ENCODE results near the gene TFR2. TPM values are rescaled to one million over a fixed set of nuclear protein-coding genes. Genes with fewer than 3 reads are reported as not detected.

TFR2 gene
- total RNA-seq, 1 experiment from 2014 or later = 9.1 TPM

GRCh38 chr7:100580466-100581283, 60.7 kb downstream of the TFR2 start:
- DNase-seq (ENCODE audit: low read depth, low spot score) (no peak), ATAC-seq (no peak)
- no TSS peak for BruUV-seq (replicated peaks)
- peaks cover 12% of the 10 kb centered on the region for H3K4me1 ChIP-seq (ENCODE audit: control insufficient read depth, insufficient read depth, low read length)
- peaks cover 9% of the 10 kb centered on the region; the same call in 1 of the 2 replicates for H3K36me3 ChIP-seq (ENCODE audit: control insufficient read depth, insufficient read depth, low read length)
- ChIA-PET CTCF (no interaction called here), POLR2A (no interaction called here)
- in situ Hi-C loops (cut with HindIII; ENCODE audit: low pct_unique_long_range_greater_than_20kb, low sequenced_read_pairs) = no loop called here
- no peak overlapping the region for H3K27ac ChIP-seq (ENCODE audit: low read length)
- intact Hi-C loops (cut with micrococcal nuclease; ENCODE audit: unreplicated experiment) = no loop called here
- TF ChIP-seq POLR2AphosphoS5 (IDR thresholded peaks at IDR 0.05; ENCODE audit: low read depth, low read length) (no peak), CTCF (IDR thresholded peaks at IDR 0.05) (no peak), REST (IDR thresholded peaks at IDR 0.05; ENCODE audit: insufficient read depth in 1 of 2, low read depth in 2 of 2, low read length in 1 of 2) (no peak), SIN3A (IDR thresholded peaks at IDR 0.05; ENCODE audit: borderline replicate concordance, insufficient read depth, low read depth, low read length) (no peak), TCF7L2 (IDR thresholded peaks at IDR 0.05; ENCODE audit: low read depth, low read length) (no peak)
- no peak overlapping the region for H3K4me3 ChIP-seq (ENCODE audit: low read depth in 2 of 2, low read length in 2 of 2)
- H3K9me3 ChIP-seq (ENCODE audit: control insufficient read depth, insufficient read depth, low read depth, low read length) = no peaks in the 10 kb centered on the region
- no peaks in the 10 kb centered on the region for H3K27me3 ChIP-seq (ENCODE audit: control insufficient read depth, insufficient read depth, low read length)

- peaks cover 9% of the 10 kb centered on the region; the same call in 1 of the 2 replicates for H3K36me3 ChIP-seq (ENCODE audit: control insufficient read depth, insufficient read depth, low read length)
- peaks cover under 1% of the 10 kb centered on the region; the same call in 1 of the 2 replicates for H3K4me1 ChIP-seq (ENCODE audit: control insufficient read depth, insufficient read depth, low read length)
- BruUV-seq (replicated peaks) = no TSS peak
- CTCF ChIA-PET = interaction anchor here (0.7 kb wide), 1 partner anchor 10 kb away, joined by 7 read pairs; no protein-coding TSS in a partner anchor
- no peaks in the 10 kb centered on the region for H3K9me3 ChIP-seq (ENCODE audit: control insufficient read depth, insufficient read depth, low read depth, low read length)
- H3K4me3 ChIP-seq (ENCODE audit: low read depth in 2 of 2, low read length in 2 of 2) = no peak overlapping the region
- in situ Hi-C loops (cut with HindIII; ENCODE audit: low pct_unique_long_range_greater_than_20kb, low sequenced_read_pairs) (no loop called here), intact Hi-C loops (cut with micrococcal nuclease; ENCODE audit: unreplicated experiment) (no loop called here)
- no peak for DNase-seq (ENCODE audit: low read depth, low spot score)
- no peak for ATAC-seq
- H3K27me3 ChIP-seq (ENCODE audit: control insufficient read depth, insufficient read depth, low read length) = no peaks in the 10 kb centered on the region
- POLR2A ChIA-PET = no interaction called here
- H3K27ac ChIP-seq (ENCODE audit: low read length) = no peak overlapping the region
- TF ChIP-seq REST (IDR thresholded peaks at IDR 0.05; ENCODE audit: insufficient read depth in 1 of 2, low read depth in 2 of 2, low read length in 1 of 2) (peak in 1 of 2 experiments; percentile 39; a peak in 1 of 4 replicates), POLR2AphosphoS5 (IDR thresholded peaks at IDR 0.05; ENCODE audit: low read depth, low read length) (no peak)
These were observed 62.8 kb downstream of the TFR2 start for GRCh38 chr7:100578246-100579183.
